MM.1S (cell line): ENCODE measurements around the gene SLC38A1.

Source experiments
- EZH2 ChIP-seq: fragments of 300-600 bp; sonication (generic); optimal IDR thresholded peaks from 2 replicates; pipeline ENCODE3; 2017; ENCODE audit warnings: low read depth, mild to moderate bottlenecking, antibody characterized with exemption, low read length, mixed read lengths
- EZH2phosphoT487 ChIP-seq: fragments of 300-600 bp; sonication (generic); IDR thresholded peaks from 2 replicates; pipeline ENCODE4 v1.6.1; 2018; ENCODE audit warnings: antibody characterized with exemption, low read length
- TF ChIP-seq, protein P1 (sequence below): fragments of 300-600 bp; sonication (generic); IDR thresholded peaks from 2 replicates; pipeline ENCODE4 v1.5.1; 2016; ENCODE audit warnings: antibody characterized with exemption, low read length, mixed read lengths

DNA sequence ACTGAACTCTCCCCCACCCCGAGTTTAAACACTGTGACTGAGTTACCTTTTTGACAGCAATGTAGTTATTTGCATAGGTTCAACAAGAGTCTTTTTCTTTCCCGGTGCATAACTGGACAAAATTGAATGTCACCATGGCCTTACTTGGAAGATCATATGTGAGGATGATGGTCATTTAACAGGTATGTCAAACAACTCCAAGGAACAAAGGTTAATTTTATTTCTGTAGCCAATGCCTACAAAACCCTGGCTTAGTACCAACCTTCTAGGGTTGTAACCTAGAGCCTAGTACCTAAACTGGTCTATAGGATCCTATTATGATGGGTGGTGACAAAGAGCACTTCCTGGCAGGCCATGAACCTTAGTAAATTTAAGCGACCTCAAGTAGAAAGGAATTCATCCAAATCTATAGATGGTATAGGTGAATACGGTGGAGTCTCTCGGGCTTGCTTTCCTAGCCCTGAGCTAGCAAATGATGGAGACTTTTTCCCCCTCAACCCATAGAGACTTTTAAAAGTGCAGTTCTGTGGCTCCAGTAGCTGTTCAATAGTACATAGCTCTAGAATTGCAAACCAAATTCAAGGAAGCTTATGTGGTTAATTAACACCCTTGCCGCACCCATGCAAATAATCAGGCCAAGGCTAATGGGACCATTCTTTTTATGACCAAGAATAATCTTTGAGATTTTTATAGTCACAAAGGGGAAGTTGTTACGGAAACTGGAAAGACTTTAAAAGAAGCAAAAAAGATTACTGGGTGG is 89.0 kb downstream of the SLC38A1 start:
- TF ChIP-seq, protein P1, sequence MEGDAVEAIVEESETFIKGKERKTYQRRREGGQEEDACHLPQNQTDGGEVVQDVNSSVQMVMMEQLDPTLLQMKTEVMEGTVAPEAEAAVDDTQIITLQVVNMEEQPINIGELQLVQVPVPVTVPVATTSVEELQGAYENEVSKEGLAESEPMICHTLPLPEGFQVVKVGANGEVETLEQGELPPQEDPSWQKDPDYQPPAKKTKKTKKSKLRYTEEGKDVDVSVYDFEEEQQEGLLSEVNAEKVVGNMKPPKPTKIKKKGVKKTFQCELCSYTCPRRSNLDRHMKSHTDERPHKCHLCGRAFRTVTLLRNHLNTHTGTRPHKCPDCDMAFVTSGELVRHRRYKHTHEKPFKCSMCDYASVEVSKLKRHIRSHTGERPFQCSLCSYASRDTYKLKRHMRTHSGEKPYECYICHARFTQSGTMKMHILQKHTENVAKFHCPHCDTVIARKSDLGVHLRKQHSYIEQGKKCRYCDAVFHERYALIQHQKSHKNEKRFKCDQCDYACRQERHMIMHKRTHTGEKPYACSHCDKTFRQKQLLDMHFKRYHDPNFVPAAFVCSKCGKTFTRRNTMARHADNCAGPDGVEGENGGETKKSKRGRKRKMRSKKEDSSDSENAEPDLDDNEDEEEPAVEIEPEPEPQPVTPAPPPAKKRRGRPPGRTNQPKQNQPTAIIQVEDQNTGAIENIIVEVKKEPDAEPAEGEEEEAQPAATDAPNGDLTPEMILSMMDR, result no peak
- TF ChIP-seq EZH2 (no peak), EZH2phosphoT487 (no peak)
